HFF-Myc (cell line): ENCODE data around the gene STX16.

Experiments
- DNase-seq: peaks from one replicate; pipeline ENCODE4 v3.0.0-alpha.2; 2011; ENCODE audit warnings: low read depth; ENCODE audit errors: extremely low read depth
- H3K4me3 ChIP-seq: replicated peaks from 2 replicates; pipeline ENCODE4 v1.5.1; 2011; ENCODE audit warnings: low read depth, mild to moderate bottlenecking, control low read depth, low read length
- TF ChIP-seq, protein P1 (sequence below): IDR thresholded peaks from 2 replicates; pipeline ENCODE4 v1.5.1; 2012; ENCODE audit warnings: mild to moderate bottlenecking, low read depth, low read length, control low read depth; ENCODE audit errors: missing control alignments

Gene STX16

DNA sequence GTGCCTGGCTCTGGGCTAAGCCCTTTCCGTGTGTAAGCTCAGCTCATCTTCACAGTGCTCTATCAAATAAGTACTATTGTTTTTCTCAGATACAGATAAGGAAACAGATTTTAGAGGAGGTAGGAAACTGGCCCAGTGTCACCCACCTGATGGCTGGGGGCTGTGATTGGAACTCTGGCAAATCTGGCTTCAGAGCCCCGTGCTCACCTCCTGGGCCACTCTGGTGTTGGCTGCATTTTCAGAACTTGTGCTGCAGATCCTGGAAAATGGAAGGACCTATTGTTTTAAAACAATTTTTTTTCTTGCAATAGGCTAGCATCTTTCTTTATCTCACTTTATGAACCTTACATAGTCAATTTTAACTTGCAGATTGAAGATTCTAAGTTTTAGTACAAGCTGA lies 5.7 kb downstream of the STX16 start:
- TF ChIP-seq, protein P1, sequence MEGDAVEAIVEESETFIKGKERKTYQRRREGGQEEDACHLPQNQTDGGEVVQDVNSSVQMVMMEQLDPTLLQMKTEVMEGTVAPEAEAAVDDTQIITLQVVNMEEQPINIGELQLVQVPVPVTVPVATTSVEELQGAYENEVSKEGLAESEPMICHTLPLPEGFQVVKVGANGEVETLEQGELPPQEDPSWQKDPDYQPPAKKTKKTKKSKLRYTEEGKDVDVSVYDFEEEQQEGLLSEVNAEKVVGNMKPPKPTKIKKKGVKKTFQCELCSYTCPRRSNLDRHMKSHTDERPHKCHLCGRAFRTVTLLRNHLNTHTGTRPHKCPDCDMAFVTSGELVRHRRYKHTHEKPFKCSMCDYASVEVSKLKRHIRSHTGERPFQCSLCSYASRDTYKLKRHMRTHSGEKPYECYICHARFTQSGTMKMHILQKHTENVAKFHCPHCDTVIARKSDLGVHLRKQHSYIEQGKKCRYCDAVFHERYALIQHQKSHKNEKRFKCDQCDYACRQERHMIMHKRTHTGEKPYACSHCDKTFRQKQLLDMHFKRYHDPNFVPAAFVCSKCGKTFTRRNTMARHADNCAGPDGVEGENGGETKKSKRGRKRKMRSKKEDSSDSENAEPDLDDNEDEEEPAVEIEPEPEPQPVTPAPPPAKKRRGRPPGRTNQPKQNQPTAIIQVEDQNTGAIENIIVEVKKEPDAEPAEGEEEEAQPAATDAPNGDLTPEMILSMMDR = no peak
- no peak for DNase-seq

DNA sequence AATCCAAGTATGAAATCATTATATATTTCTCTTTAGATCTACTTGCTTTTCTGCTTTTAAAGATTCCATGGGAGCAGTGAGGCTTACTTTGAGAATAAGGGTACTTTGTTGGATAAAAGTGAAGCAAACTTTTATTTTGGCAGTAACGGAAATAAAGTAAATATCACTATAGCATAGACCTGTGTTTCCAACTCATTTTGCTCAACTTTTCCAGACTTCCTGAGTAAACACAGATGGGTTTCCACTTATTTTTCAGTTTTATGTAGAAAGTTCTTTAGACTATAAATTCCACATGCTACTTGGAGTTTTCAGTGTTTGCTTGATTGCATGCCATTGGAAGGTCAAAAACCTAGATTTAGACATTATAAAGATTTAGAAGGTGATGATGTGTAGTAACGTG lies 6.2 kb downstream of the STX16 start:
- TF ChIP-seq, protein P1 = no peak
- no peak for DNase-seq
- peak overlapping the region; percentile 10; the same call in 1 of the 2 replicates for H3K4me3 ChIP-seq

More for the DNA sequence above, 5.7 kb downstream of the STX16 start:
- peak overlapping the region; percentile 8; the same call in 1 of the 2 replicates for H3K4me3 ChIP-seq

DNA sequence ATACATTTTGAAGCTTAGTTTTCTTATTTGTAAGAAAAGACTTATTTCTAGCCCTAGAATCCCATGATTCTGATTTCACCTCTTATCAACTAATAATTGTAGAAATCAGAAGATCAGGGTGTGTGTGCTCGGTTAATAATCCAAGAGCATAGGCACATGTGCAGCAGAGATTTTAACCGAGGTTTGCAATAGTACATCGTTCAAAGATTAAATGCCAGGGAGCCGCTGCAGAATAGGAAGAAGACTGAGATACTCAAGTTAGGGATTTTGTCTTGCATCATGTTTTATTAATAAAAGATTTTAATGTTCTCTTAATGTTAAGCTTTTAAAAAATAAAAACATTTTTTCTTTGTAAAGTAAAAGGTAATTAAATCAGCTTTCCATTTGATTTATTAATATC lies 6.9 kb downstream of the STX16 start:
- TF ChIP-seq, protein P1 = no peak
- H3K4me3 ChIP-seq = peak overlapping the region; percentile 10
- no peak for DNase-seq

DNA sequence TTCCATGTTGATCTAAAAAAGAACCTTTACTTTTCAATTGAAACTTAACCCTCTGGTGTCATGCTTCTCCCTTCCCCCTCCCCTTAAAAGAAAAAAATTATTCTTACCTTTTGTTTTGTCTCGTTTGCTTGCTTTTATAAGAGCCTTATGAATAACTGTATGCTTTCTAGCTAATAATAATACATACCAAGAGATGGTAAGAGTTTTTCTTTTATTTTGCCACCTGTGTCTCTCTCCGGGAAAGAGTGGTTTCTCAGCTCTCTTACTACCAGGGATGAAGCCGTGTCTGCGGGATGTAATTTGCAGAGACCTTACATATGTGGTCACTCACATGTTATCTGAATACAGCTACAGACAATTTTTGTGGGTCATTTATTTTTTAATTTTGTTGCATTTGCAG lies 7.7 kb downstream of the STX16 start:
- no peak overlapping the region for H3K4me3 ChIP-seq
- no peak for DNase-seq
- TF ChIP-seq, protein P1 = no peak

DNA sequence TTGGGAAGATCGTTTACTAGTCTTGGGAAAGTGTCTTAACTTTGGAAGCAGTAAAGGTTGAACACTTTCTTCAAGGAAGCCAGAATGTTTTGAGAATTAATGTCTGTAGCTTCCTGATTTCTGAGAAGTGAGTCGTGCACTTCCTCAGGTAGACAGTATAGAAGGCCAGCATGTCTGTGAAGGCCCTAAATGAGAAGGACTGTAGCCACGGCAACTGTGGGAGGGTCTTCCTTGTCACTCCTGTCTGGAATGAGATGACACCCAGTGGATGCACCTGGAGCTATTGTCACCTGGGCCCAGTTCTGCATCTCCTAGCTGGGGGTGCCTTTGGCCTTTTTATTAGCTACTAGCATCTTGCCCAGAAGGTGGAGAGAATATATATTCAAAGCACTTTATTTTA lies 8.8 kb downstream of the STX16 start:
- DNase-seq = no peak

DNA sequence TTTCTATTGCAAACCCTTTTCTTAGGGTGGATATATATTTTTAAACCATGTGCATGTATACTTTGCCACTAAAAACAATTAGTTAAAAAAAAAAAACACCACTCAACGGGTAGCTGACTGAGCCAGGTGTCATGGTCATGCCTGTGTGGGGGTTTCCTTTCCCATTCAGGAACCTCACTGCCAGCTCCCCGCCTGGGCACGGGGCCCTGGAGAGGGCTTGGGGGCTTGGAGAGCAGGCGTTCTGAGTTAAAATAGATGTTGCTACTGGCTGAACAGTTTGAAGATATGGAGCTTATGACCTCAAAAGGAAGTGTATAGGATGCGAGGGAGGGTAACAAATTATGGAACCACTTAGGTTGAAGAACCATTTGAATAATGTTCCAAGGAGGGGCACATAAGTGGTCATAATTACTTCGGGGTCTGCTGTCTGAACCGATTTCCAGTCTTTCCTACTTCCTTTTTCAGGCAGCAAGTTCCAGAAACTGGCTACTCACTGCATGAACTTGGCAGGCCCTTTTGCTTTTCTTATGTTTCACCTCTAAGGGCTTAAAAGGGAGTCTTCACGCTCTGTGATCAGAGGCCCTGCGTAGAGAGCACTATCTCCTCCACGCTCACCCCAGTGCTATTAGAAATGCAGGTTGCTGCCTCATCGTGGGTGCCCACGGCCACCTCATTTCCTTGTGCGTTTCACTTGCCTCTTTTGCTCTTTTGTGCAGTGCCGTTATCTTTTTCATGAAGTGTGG lies 9.9 kb downstream of the STX16 start:
- TF ChIP-seq, protein P1 = no peak
- no peak overlapping the region for H3K4me3 ChIP-seq
- no peak for DNase-seq

More for the DNA sequence above, 8.8 kb downstream of the STX16 start:
- no peak overlapping the region for H3K4me3 ChIP-seq
- TF ChIP-seq, protein P1 = no peak
